ENCODE results near the gene FAM53C. TPM values are rescaled to one million over a fixed set of nuclear protein-coding genes. Genes with fewer than 3 reads are reported as not detected.
A peak's percentile ranks its signal among the peaks of the same experiment; 100 is the strongest.
"Not testable (repeated sequence)": the region's sequence is repeated elsewhere in the genome, so short reads cannot be mapped to it uniquely, and the experiment has no call there.

Gene FAM53C
- polyA plus RNA-seq, result 10 to 100 TPM; 16.2 to 32.1 (median 25.2) TPM

- peak; percentile 93 to 95 (median 94) for DNase-seq
- Mint-ChIP-seq H3K36me3 (peaks cover 0 to 7% (median 4%) of the 10 kb centered on the region in 3 donors), H3K27ac (peak within 1 kb of the TSS; percentile 94 to 100 (median 99)), H3K4me3 (peak within 1 kb of the TSS; percentile 93 to 97 (median 94)), H3K9me3 (peaks cover 0 to 2% (median 0%) of the 10 kb centered on the region in 6 donors), H3K27me3 (ENCODE audit: low read depth in 3 of 3) (peaks cover 14 to 22% (median 17%) of the 10 kb centered on the region in 3 donors), H3K4me1 (peaks cover 36 to 44% of the 10 kb centered on the region in 2 donors)
These were observed at the start of gene FAM53C for GRCh38 chr5:138337685-138338410. TSS of gene FAM53C (plus strand) at chr5:138338266. CDS start at chr5:138341336, 3,070 bp downstream.

- H3K4me3 Mint-ChIP-seq, result no peak overlapping the region
- H3K36me3 Mint-ChIP-seq, result no peaks in the 10 kb centered on the region
- H3K4me1 Mint-ChIP-seq, result no peaks in the 10 kb centered on the region
- DNase-seq, result no peak
- no peaks in the 10 kb centered on the region for H3K27me3 Mint-ChIP-seq (ENCODE audit: low read depth in 3 of 3)
- H3K9me3 Mint-ChIP-seq, result no peaks in the 10 kb centered on the region
- H3K27ac Mint-ChIP-seq, result no peak overlapping the region
These were observed 48.8 kb upstream of the FAM53C start for GRCh38 chr5:138289296-138289695.

- Mint-ChIP-seq H3K27me3 (ENCODE audit: low read depth in 3 of 3) (peaks cover 0 to 3% (median 0%) of the 10 kb centered on the region in 3 donors), H3K36me3 (no peaks in the 10 kb centered on the region), H3K4me1 (no peaks in the 10 kb centered on the region), H3K9me3 (no peaks in the 10 kb centered on the region), H3K4me3 (no peak overlapping the region), H3K27ac (no peak overlapping the region)
- DNase-seq, result no peak
These were observed 34.7 kb upstream of the FAM53C start for GRCh38 chr5:138303372-138303771.

- H3K36me3 Mint-ChIP-seq, result no peaks in the 10 kb centered on the region
- no peak overlapping the region for H3K4me3 Mint-ChIP-seq
- H3K27me3 Mint-ChIP-seq (ENCODE audit: low read depth in 3 of 3), result peaks cover 0 to 3% (median 0%) of the 10 kb centered on the region in 3 donors
- H3K9me3 Mint-ChIP-seq, result no peaks in the 10 kb centered on the region
- H3K27ac Mint-ChIP-seq, result no peak overlapping the region
- no peaks in the 10 kb centered on the region for H3K4me1 Mint-ChIP-seq
- no peak for DNase-seq
These were observed 32.3 kb upstream of the FAM53C start for GRCh38 chr5:138305797-138306196.

GRCh38 chr5:138315751-138316278, 22.3 kb upstream of the FAM53C start:
- H3K4me1 Mint-ChIP-seq, result no peaks in the 10 kb centered on the region
- H3K36me3 Mint-ChIP-seq, result no peaks in the 10 kb centered on the region
- no peak overlapping the region for H3K27ac Mint-ChIP-seq
- H3K4me3 Mint-ChIP-seq, result no peak overlapping the region
- no peak for DNase-seq
- peaks cover 0 to 1% (median 0%) of the 10 kb centered on the region in 3 donors for H3K27me3 Mint-ChIP-seq (ENCODE audit: low read depth in 3 of 3)
- H3K9me3 Mint-ChIP-seq, result no peaks in the 10 kb centered on the region

- H3K27ac Mint-ChIP-seq, result no peak overlapping the region
- H3K4me1 Mint-ChIP-seq, result no peaks in the 10 kb centered on the region
- H3K27me3 Mint-ChIP-seq (ENCODE audit: low read depth in 3 of 3), result peaks cover 0 to 1% (median 0%) of the 10 kb centered on the region in 3 donors
- H3K9me3 Mint-ChIP-seq, result no peaks in the 10 kb centered on the region
- no peaks in the 10 kb centered on the region for H3K36me3 Mint-ChIP-seq
- no peak overlapping the region for H3K4me3 Mint-ChIP-seq
- no peak for DNase-seq
These were observed 21.7 kb upstream of the FAM53C start for GRCh38 chr5:138316355-138316754.

- H3K4me1 Mint-ChIP-seq; H3K36me3 Mint-ChIP-seq; H3K27me3 Mint-ChIP-seq (ENCODE audit: low read depth in 3 of 3): not testable (repeated sequence)
These were observed 19.9 kb upstream of the FAM53C start for GRCh38 chr5:138318211-138318610.

GRCh38 chr5:138330813-138331448, 7.1 kb upstream of the FAM53C start:
- H3K4me3 Mint-ChIP-seq, result peak overlapping the region; percentile 87 to 93 (median 90)
- H3K9me3 Mint-ChIP-seq, result peaks cover 0 to 2% (median 0%) of the 10 kb centered on the region in 6 donors
- DNase-seq, result no peak
- H3K36me3 Mint-ChIP-seq, result no peaks in the 10 kb centered on the region
- H3K27ac Mint-ChIP-seq, result peak overlapping the region in 4 of 6 donors; percentile 46 to 64 (median 62)
- peaks cover 19 to 23% of the 10 kb centered on the region in 2 donors for H3K4me1 Mint-ChIP-seq
- H3K27me3 Mint-ChIP-seq (ENCODE audit: low read depth in 3 of 3), result peaks cover 2 to 6% (median 2%) of the 10 kb centered on the region in 3 donors

More at GRCh38 chr5:138318211-138318610, 19.9 kb upstream of the FAM53C start:
- not testable (repeated sequence) for DNase-seq, H3K4me3 Mint-ChIP-seq, H3K27ac Mint-ChIP-seq, H3K9me3 Mint-ChIP-seq

DNA sequence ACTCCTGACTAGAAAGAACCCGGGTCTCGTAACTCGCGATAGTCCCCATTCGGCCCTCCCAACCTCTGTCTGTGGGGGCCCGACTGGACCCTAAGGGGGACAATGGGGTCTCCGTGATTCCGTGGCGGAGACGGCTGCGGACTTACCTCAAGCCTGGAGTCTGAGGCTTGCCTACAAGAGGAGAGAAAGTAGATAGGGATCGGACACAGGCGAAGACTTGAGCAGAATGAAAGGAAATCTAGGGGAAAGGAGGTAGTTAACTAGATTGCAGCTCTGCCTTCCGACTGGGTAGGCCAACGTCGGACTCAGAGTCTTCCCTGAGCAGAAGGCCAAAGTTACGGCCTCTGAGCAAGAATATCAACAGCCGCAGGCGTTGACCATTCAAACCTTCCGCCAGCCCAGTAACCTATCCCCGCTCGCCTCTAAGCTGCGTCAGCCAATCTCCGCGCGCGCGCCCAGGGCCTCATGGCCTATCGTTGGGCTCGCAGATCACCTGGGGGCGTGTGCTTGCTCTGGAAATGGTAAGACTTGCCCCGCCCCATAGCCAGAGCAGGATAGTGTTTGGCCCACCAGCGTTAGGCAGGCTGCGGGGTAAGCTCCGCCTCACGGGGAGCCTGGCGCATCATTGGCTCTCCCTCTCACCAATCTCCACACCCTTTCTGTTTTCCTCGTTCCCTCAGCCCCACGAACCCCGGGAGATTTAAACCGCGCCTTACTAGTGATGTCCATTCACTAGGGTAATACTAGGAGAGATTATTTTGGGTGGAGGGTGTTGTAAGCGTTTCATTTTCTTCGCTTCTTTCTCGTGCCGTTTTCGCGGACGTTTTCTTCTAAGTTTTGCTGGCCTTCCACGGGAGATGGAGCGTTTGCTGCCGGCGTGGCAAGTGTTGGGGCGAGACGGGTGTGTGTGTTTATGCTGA, 6.4 kb upstream of the FAM53C start, which contains the start of gene CDC25C:
Gene CDC25C (minus strand): TSS at position 356 of the 920 bp plus-strand sequence. CDS start 624 bp downstream, outside the sequence.
- H3K9me3 Mint-ChIP-seq, result peaks cover 0 to 2% (median 0%) of the 10 kb centered on the region in 6 donors
- peaks cover 19 to 23% of the 10 kb centered on the region in 2 donors for H3K4me1 Mint-ChIP-seq
- peak within 1 kb of the TSS; percentile 57 to 89 (median 62) for H3K27ac Mint-ChIP-seq
- no peaks in the 10 kb centered on the region for H3K36me3 Mint-ChIP-seq
- H3K27me3 Mint-ChIP-seq (ENCODE audit: low read depth in 3 of 3), result peaks cover 2 to 6% (median 2%) of the 10 kb centered on the region in 3 donors
- DNase-seq, result peak; percentile 96 to 97 (median 96)
- H3K4me3 Mint-ChIP-seq, result peak within 1 kb of the TSS; percentile 87 to 93 (median 90)

GRCh38 chr5:138334867-138335447, 3.1 kb upstream of the FAM53C start:
- Mint-ChIP-seq H3K36me3 (no peaks in the 10 kb centered on the region), H3K4me1 (peaks cover 44 to 45% of the 10 kb centered on the region in 2 donors), H3K27me3 (ENCODE audit: low read depth in 3 of 3) (peaks cover 16 to 28% (median 20%) of the 10 kb centered on the region in 3 donors), H3K27ac (peak overlapping the region in 1 of 6 donors; percentile 37), H3K9me3 (peaks cover 0 to 2% (median 0%) of the 10 kb centered on the region in 6 donors), H3K4me3 (no peak overlapping the region)
- no peak for DNase-seq

GRCh38 chr5:138336952-138337684, 948 bp upstream of the FAM53C start:
- Mint-ChIP-seq H3K9me3 (peaks cover 0 to 2% (median 0%) of the 10 kb centered on the region in 6 donors), H3K36me3 (peaks cover 0 to 7% (median 4%) of the 10 kb centered on the region in 3 donors)

More at GRCh38 chr5:138336952-138337684, 948 bp upstream of the FAM53C start:
- H3K27me3 Mint-ChIP-seq (ENCODE audit: low read depth in 3 of 3), result peaks cover 14 to 22% (median 17%) of the 10 kb centered on the region in 3 donors
- no peak for DNase-seq
- H3K4me1 Mint-ChIP-seq, result peaks cover 39 to 46% of the 10 kb centered on the region in 2 donors
- peak overlapping the region; percentile 94 to 100 (median 99) for H3K27ac Mint-ChIP-seq
- H3K4me3 Mint-ChIP-seq, result peak overlapping the region; percentile 91 to 97 (median 94)

Data from immature natural killer cell (primary cell).